ENCODE data around the gene SLC51A. TPM values are rescaled to one million over a fixed set of nuclear protein-coding genes. Genes with fewer than 3 reads are reported as not detected.
A peak's percentile ranks its signal among the peaks of the same experiment; 100 is the strongest.

SLC51A gene
- total and polyA plus RNA-seq, 2 of the 8 experiments (the other 6 are each of a cell fraction or from before 2014, with no cell fraction given) = 6.3 to 9.8 TPM

DNA sequence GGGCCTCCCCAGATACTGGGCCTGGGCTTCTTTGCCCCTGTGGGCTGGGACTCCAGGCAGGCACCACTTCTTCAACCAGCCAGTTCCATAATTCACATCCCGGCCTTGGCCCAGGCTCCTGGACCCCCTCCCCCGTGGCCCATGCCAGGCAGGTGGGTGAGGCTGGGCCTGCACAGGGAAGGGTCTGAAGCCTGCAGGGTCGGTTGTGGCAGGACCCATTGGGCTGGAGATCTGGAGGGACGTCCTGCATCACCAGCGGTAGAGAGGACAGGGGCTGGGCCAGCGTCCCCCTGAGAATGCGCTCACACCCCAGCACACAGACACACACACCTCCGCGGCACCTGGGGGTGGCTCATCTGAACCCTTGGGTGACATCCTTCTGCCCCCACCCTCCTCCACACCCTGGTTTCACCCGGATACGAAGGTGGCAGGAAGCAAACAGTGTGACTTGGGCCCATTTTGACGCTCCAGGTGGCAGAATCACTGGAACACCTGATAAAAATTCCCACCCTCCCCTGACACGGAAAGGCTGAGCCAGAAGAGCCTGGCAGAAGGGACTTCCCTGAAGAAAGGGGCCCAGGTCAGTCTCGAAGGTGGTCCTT, 20.6 kb upstream of the SLC51A start:
- no peak overlapping the region for H2BK20ac ChIP-seq (ENCODE audit: low read length)
- no peak overlapping the region for H3K9ac ChIP-seq (replicated peaks in 1 of 4; ENCODE audit: extremely low read depth in 1 of 4, low read depth in 3 of 4, low read length in 3 of 4)
- H3K14ac ChIP-seq (ENCODE audit: insufficient read length) = no peak overlapping the region
- no peak overlapping the region for H3K4me3 ChIP-seq (ENCODE audit: extremely low read depth in 1 of 4, insufficient read depth in 2 of 4, low read depth in 3 of 4, low read length in 4 of 4)
- peak overlapping the region; percentile 6 for H3K18ac ChIP-seq (ENCODE audit: extremely low read depth, low read length)
- H3K79me1 ChIP-seq (ENCODE audit: low read depth, low read length) = no peaks in the 10 kb centered on the region
- WGBS, 2 experiments (ENCODE audit: extremely low coverage in 1 of 2, insufficient coverage in 1 of 2, insufficient read length in 1 of 2, insufficient replicate concordance in 2 of 2, low coverage in 1 of 2, low lambda C conversion rate in 2 of 2, missing lambda C conversion rate in 1 of 2) = 88% methylated on average over 12 of the region's 14 CpGs; no CpG with 5 or more reads in 1 of the 2 experiments
- peak overlapping the region; percentile 88; the same call in 1 of the 2 replicates for H2BK15ac ChIP-seq (ENCODE audit: low read length)
- no peak overlapping the region for H4K8ac ChIP-seq (ENCODE audit: extremely low read depth, insufficient read depth, low read length)
- no peak overlapping the region for H2AFZ ChIP-seq (ENCODE audit: low read length)
- no peaks in the 10 kb centered on the region for H3K23me2 ChIP-seq (ENCODE audit: low read depth, low read length)
- no peak overlapping the region for H2BK5ac ChIP-seq (ENCODE audit: low read depth, low read length)
- H3K4me1 ChIP-seq (replicated peaks in 1 of 4; ENCODE audit: control insufficient read depth in 3 of 4, insufficient read depth in 4 of 4, low read length in 3 of 4) = peaks cover 0 to 8% (median 1%) of the 10 kb centered on the region in 4 experiments; a peak in 3 of 7 replicates
- FAIRE-seq (no peak), DNase-seq (ENCODE audit: low read depth in 1 of 2, low spot score in 2 of 2) (no peak)
- H3K23ac ChIP-seq (ENCODE audit: insufficient read length) = no peak overlapping the region
- H3K4me2 ChIP-seq (ENCODE audit: insufficient read depth in 1 of 2, low read depth in 2 of 2, low read length in 2 of 2) = no peak overlapping the region
- peak overlapping the region; percentile 55 for H4K91ac ChIP-seq (replicated peaks; ENCODE audit: insufficient read length, low read length)
- CTCF ChIA-PET (ENCODE audit: partially characterized antibody) = interaction anchor here (0.7 to 11.5 kb wide), 26 partner anchors 9 to 182 kb away, joined by 3 to 299 read pairs (median 4); no protein-coding TSS in a partner anchor
- H2BK120ac ChIP-seq (replicated peaks; ENCODE audit: low read depth, low read length) = no peak overlapping the region
- H3K27ac ChIP-seq (ENCODE audit: low read depth, low read length) = no peak overlapping the region
- no peaks in the 10 kb centered on the region for H3K36me3 ChIP-seq (ENCODE audit: control insufficient read depth in 2 of 4, insufficient read depth in 4 of 4, low read length in 3 of 4)
- no peak overlapping the region for H3K56ac ChIP-seq (replicated peaks; ENCODE audit: insufficient read length, low read depth, low read length)
- H2BK12ac ChIP-seq (ENCODE audit: low read depth, low read length) = 0 out of 2 replicates have a peak overlapping the region, but pooled peaks have one; percentile 27
- POLR2A ChIA-PET (ENCODE audit: partially characterized antibody) = interaction anchor here (1.8 kb wide), 1 partner anchor 126 kb away, joined by 4 read pairs; no protein-coding TSS in a partner anchor
- H3K9me3 ChIP-seq (ENCODE audit: insufficient read depth in 2 of 2, low read depth in 1 of 2, low read length in 1 of 2) = no peaks in the 10 kb centered on the region
- no peaks in the 10 kb centered on the region for H3K27me3 ChIP-seq (replicated peaks in 1 of 4; ENCODE audit: control insufficient read depth in 3 of 4, extremely low read depth in 1 of 4, insufficient read depth in 3 of 4, low read length in 3 of 4)
- H3K79me2 ChIP-seq (ENCODE audit: control insufficient read depth in 1 of 2, insufficient read depth in 2 of 2, low read length in 2 of 2) = no peaks in the 10 kb centered on the region
- no peak overlapping the region for H4K5ac ChIP-seq (ENCODE audit: insufficient read length, low read depth, low read length)
- no peak overlapping the region for H3K4ac ChIP-seq (replicated peaks; ENCODE audit: insufficient read length, low read depth, low read length)
- peaks cover 0 to 2% of the 10 kb centered on the region in 2 experiments for H4K20me1 ChIP-seq (replicated peaks in 1 of 2; ENCODE audit: control insufficient read depth in 1 of 2, insufficient read depth in 2 of 2, low read length in 2 of 2)
- 0 out of 2 replicates have a peak overlapping the region, but pooled peaks have one; percentile 44 for H2AK5ac ChIP-seq (ENCODE audit: low read depth, low read length)
- no peak for TF ChIP-seq EZH2 (IDR thresholded peaks at IDR 0.05; ENCODE audit: low read depth, low read length, severe bottlenecking)
- TF ChIP-seq ZNF274 (IDR thresholded peaks at IDR 0.05; ENCODE audit: borderline replicate concordance, extremely low read depth, low read length) = no peak
- TF ChIP-seq BACH1 (IDR thresholded peaks at IDR 0.05; ENCODE audit: low read length) = no peak
- TF ChIP-seq NANOG (IDR thresholded peaks at IDR 0.05; ENCODE audit: insufficient read depth, low read depth, low read length, poor library complexity, severe bottlenecking) = no peak
- no peak for TF ChIP-seq BCL11A (IDR thresholded peaks at IDR 0.05; ENCODE audit: low read depth in 2 of 2, low read length in 2 of 2)
- no peak for TF ChIP-seq SP1 (IDR thresholded peaks at IDR 0.05; ENCODE audit: low read depth, low read length)
- no peak for TF ChIP-seq JUN (IDR thresholded peaks at IDR 0.05; ENCODE audit: low read depth, low read length)
- no peak for TF ChIP-seq MAFK (IDR thresholded peaks at IDR 0.05; ENCODE audit: low read depth, low read length)
- no peak for TF ChIP-seq SUZ12 (IDR thresholded peaks at IDR 0.05; ENCODE audit: low read length)
